ENCODE data around the gene CDH23.

CDH23 gene

GRCh38 chr10:71392791-71393781 lies 3.6 kb upstream of the CDH23 start:
- DNase-seq, result no peak

GRCh38 chr10:71393841-71394475 lies 2.8 kb upstream of the CDH23 start:
- DNase-seq, result no peak

GRCh38 chr10:71394926-71395562 lies 1.7 kb upstream of the CDH23 start:
- no peak for DNase-seq

- DNase-seq, result no peak
Observed at GRCh38 chr10:71395621-71396020, 1.1 kb upstream of the CDH23 start.

GRCh38 chr10:71396084-71396710 lies 523 bp upstream of the CDH23 start:
- DNase-seq, result peak; percentile 80

- DNase-seq, result no peak
Observed at GRCh38 chr10:71397296-71398212, 834 bp downstream of the CDH23 start.

GRCh38 chr10:71398976-71399375 lies 2.3 kb downstream of the CDH23 start:
- no peak for DNase-seq

GRCh38 chr10:71399946-71400345 lies 3.2 kb downstream of the CDH23 start:
- peak; percentile 31 for DNase-seq

- peak; percentile 22 for DNase-seq
Observed at GRCh38 chr10:71401056-71401455, 4.3 kb downstream of the CDH23 start.

- peak; percentile 12 for DNase-seq
Observed at GRCh38 chr10:71402005-71402404, 5.3 kb downstream of the CDH23 start.

- no peak for DNase-seq
Observed at GRCh38 chr10:71404503-71405295, 8.0 kb downstream of the CDH23 start.

- DNase-seq, result no peak
Observed at GRCh38 chr10:71406878-71407277, 10.2 kb downstream of the CDH23 start.

GRCh38 chr10:71408436-71409225 lies 11.9 kb downstream of the CDH23 start:
- DNase-seq, result no peak

GRCh38 chr10:71409516-71410104 lies 12.9 kb downstream of the CDH23 start:
- no peak for DNase-seq

- DNase-seq, result no peak
Observed at GRCh38 chr10:71413581-71413980, 16.9 kb downstream of the CDH23 start.

- DNase-seq, result no peak
Observed at GRCh38 chr10:71414359-71414758, 17.6 kb downstream of the CDH23 start.

GRCh38 chr10:71419002-71419540 lies 22.4 kb downstream of the CDH23 start:
- peak; percentile 16 for DNase-seq

- no peak for DNase-seq
Observed at GRCh38 chr10:71419750-71420149, 23.0 kb downstream of the CDH23 start.

- DNase-seq, result no peak
Observed at GRCh38 chr10:71421075-71421434, 24.3 kb downstream of the CDH23 start.

- no peak for DNase-seq
Observed at GRCh38 chr10:71423250-71423649, 26.5 kb downstream of the CDH23 start.
